GM12891 (cell line): ENCODE results near the gene CLEC11A.

Source experiments
- PAX5 ChIP-seq: IDR thresholded peaks from 2 replicates; pipeline ENCODE4 v1.6.1; 2011; ENCODE audit warnings: low read length, moderate library complexity, mild to moderate bottlenecking; ENCODE audit not compliant: insufficient read depth, severe bottlenecking
- POLR2A ChIP-seq: IDR thresholded peaks from 2 replicates; pipeline ENCODE4 v1.6.1; 2011; ENCODE audit warnings: low read depth, low read length, control low read depth
- POLR2AphosphoS5 ChIP-seq: IDR thresholded peaks from 2 replicates; pipeline ENCODE4 v1.6.1; 2011; ENCODE audit warnings: low read depth, low read length, control low read depth
- POU2F2 ChIP-seq: IDR thresholded peaks from 2 replicates; pipeline ENCODE4 v1.6.1; 2011; ENCODE audit warnings: low read depth, mild to moderate bottlenecking, control low read depth, low read length, moderate library complexity
- SPI1 ChIP-seq: IDR thresholded peaks from 2 replicates; pipeline ENCODE4 v1.6.1; 2011; ENCODE audit warnings: low read depth, low read length, control low read depth
- TAF1 ChIP-seq: IDR thresholded peaks from 2 replicates; pipeline ENCODE4 v1.6.1; 2011; ENCODE audit warnings: low read depth, low read length, control low read depth

DNA sequence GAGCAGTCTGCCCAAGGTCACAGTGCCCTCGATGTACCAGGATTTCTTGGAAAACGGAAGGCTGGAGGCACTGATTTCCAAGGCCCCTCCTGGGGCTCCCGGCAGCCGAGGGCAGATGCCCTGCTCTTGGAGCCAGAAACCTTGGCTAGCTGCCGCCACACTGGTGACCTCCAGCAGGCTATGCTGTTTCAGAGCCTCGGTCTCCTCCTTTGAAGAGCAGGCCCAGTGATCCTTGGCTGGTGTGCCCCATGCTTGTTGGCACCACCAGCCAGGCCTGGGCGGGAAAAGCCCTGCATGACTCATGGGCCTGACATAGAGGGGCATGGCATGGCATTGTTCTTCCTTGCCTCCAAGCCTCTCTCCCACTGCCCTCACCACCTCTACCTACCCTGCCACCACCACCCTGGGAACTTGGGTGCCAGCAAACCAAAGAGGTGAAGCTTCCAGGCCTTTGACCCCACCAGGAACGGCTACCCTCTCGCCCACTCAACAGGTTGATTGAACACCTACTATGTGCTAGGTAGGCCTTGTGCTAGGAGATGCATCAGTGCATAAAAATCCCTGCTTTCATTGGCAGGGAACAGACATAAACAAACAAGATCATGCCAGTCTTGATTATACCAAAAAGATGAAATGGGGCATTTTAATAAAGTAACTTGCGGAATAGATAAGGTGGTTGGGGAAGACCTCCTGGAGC, 1.6 kb upstream of the CLEC11A start:
- TF ChIP-seq TAF1 (no peak), POLR2AphosphoS5 (no peak), POLR2A (no peak), PAX5 (no peak), SPI1 (no peak), POU2F2 (no peak)
